IMR-90 (cell line): ENCODE measurements around the gene CELSR1. TPM values are rescaled to one million over a fixed set of nuclear protein-coding genes. Genes with fewer than 3 reads are reported as not detected.

Experiments used
- ATAC-seq: fragments of 200-7000 bp; cut with Tn5 transposase; 2 replicates; pipeline ENCODE4 v1.9.1; 2020; ENCODE audit warnings: low read depth, mild to moderate bottlenecking, moderate library complexity
- BruUV-seq: library from RNA; stranded (reverse); fragments of 400-500 nt; replicated peaks from 2 replicates; lab custom pipeline; 2021; lab: Mats Ljungman, UMichigan
- CTCF ChIA-PET: fragments of 300-600 bp; formaldehyde crosslinking; extraction: SDS; loops from one replicate; lab custom pipeline; 2021; ENCODE audit warnings: antibody characterized with exemption; lab: Yijun Ruan, JAX
- POLR2A ChIA-PET: fragments of 300-600 bp; sonication (Branson Sonifier 250); formaldehyde crosslinking; loops from one replicate; lab custom pipeline; 2022; ENCODE audit warnings: antibody characterized with exemption; ENCODE audit not compliant: unreplicated experiment; lab: Charles Lee
- DNase-seq: peaks from one replicate; pipeline ENCODE4 v3.0.0; 2013
- H2AFZ ChIP-seq: replicated peaks from 2 replicates; pipeline ENCODE3; 2013; ENCODE audit warnings: low read length, mild to moderate bottlenecking; ENCODE audit not compliant: poor library complexity
- H2AK5ac ChIP-seq: 2 replicates; pipeline ENCODE4 v1.6.1; 2013; ENCODE audit warnings: low read depth, low read length, inconsistent platforms
- H2AK9ac ChIP-seq: replicated peaks from 2 replicates; pipeline ENCODE3; 2013; ENCODE audit warnings: mild to moderate bottlenecking, low read depth, low read length, moderate library complexity; ENCODE audit not compliant: poor library complexity
- H2BK120ac ChIP-seq: 2 replicates; pipeline ENCODE4 v1.6.1; 2013; ENCODE audit warnings: low read depth, low read length, inconsistent platforms
- H2BK15ac ChIP-seq: 3 replicates; pipeline ENCODE4 v1.6.1; 2013; ENCODE audit warnings: low read depth, low read length, inconsistent platforms
- H2BK20ac ChIP-seq: 2 replicates; pipeline ENCODE4 v1.6.1; 2013; ENCODE audit warnings: low read depth, mild to moderate bottlenecking, inconsistent platforms, low read length, moderate library complexity
- H2BK5ac ChIP-seq: 2 replicates; pipeline ENCODE4 v1.6.1; 2013; ENCODE audit warnings: mild to moderate bottlenecking, low read depth, low read length, inconsistent platforms; ENCODE audit not compliant: poor library complexity, severe bottlenecking
- H3K14ac ChIP-seq: replicated peaks from 2 replicates; pipeline ENCODE4 v1.6.1; 2013; ENCODE audit warnings: low read depth, low read length, inconsistent platforms
- H3K18ac ChIP-seq: 2 replicates; pipeline ENCODE4 v1.6.1; 2013; ENCODE audit warnings: low read depth, low read length, control low read depth
- H3K23ac ChIP-seq: 2 replicates; pipeline ENCODE4 v1.6.1; 2013; ENCODE audit warnings: low read depth, low read length, inconsistent platforms
- H3K27ac ChIP-seq: 2 replicates; pipeline ENCODE4 v1.5.1; 2013; ENCODE audit warnings: mild to moderate bottlenecking, control low read depth, low read length; ENCODE audit not compliant: insufficient read depth
- H3K27me3 ChIP-seq: 2 replicates; pipeline ENCODE4 v1.6.1; 2013; ENCODE audit warnings: low read length; ENCODE audit not compliant: control insufficient read depth, insufficient read depth
- H3K36me3 ChIP-seq: 2 replicates; pipeline ENCODE4 v1.6.1; 2013; ENCODE audit warnings: low read length, mixed read lengths; ENCODE audit not compliant: control insufficient read depth, insufficient read depth
- H3K4ac ChIP-seq: 2 replicates; pipeline ENCODE4 v1.6.1; 2013; ENCODE audit warnings: low read depth, low read length, inconsistent platforms
- H3K4me1 ChIP-seq: 2 replicates; pipeline ENCODE4 v1.6.1; 2013; ENCODE audit warnings: low read length, mixed read lengths; ENCODE audit not compliant: control insufficient read depth, insufficient read depth
- H3K4me2 ChIP-seq: 2 replicates; pipeline ENCODE4 v1.6.1; 2013; ENCODE audit warnings: low read depth, mild to moderate bottlenecking, control low read depth, low read length, moderate library complexity
- H3K4me3 ChIP-seq: 2 replicates; pipeline ENCODE4 v1.5.1; 2013; ENCODE audit warnings: low read depth, mild to moderate bottlenecking, control low read depth, low read length, moderate library complexity; ENCODE audit not compliant: insufficient read depth
- H3K56ac ChIP-seq: 2 replicates; pipeline ENCODE4 v1.6.1; 2013; ENCODE audit warnings: low read length, inconsistent platforms; ENCODE audit not compliant: insufficient read depth; ENCODE audit errors: extremely low read depth
- H3K79me1 ChIP-seq, 2 experiments: 2 replicates each; pipeline ENCODE4 v1.6.1; 2013; ENCODE audit warnings: low read length in 2 of 2, inconsistent platforms in 1 of 2, low read depth in 1 of 2
- H3K9ac ChIP-seq: 2 replicates; pipeline ENCODE4 v1.6.1; 2013; ENCODE audit warnings: low read depth, low read length, control low read depth
- H3K9me1 ChIP-seq: 2 replicates; pipeline ENCODE4 v1.6.1; 2013; ENCODE audit warnings: low read length, inconsistent platforms; ENCODE audit not compliant: insufficient read depth
- H3K9me3 ChIP-seq: 2 replicates; pipeline ENCODE4 v1.6.1; 2013; ENCODE audit warnings: low read length; ENCODE audit not compliant: control insufficient read depth, insufficient read depth
- H4K20me1 ChIP-seq: 2 replicates; pipeline ENCODE4 v1.6.1; 2013; ENCODE audit warnings: low read length, inconsistent platforms; ENCODE audit not compliant: insufficient read depth
- H4K5ac ChIP-seq: 2 replicates; pipeline ENCODE4 v1.6.1; 2013; ENCODE audit warnings: mild to moderate bottlenecking, low read depth, low read length, control low read depth
- H4K8ac ChIP-seq, 2 experiments: 2 replicates each; pipeline ENCODE4 v1.6.1; 2013; ENCODE audit warnings: low read depth in 2 of 2, low read length in 2 of 2, control low read depth in 1 of 2, inconsistent platforms in 1 of 2
- H4K91ac ChIP-seq: 2 replicates; pipeline ENCODE4 v1.6.1; 2013; ENCODE audit warnings: low read depth, low read length, inconsistent platforms; ENCODE audit not compliant: insufficient read depth
- CEBPB ChIP-seq: IDR thresholded peaks from 2 replicates; pipeline ENCODE4 v1.6.1; 2012; ENCODE audit warnings: low read depth, low read length, improper control_type of control experiment
- CHD1 ChIP-seq: IDR thresholded peaks from 2 replicates; pipeline ENCODE4 v1.6.1; 2012; ENCODE audit warnings: low read depth, low read length, improper control_type of control experiment
- FOS ChIP-seq: fragments of 150-350 bp; IDR thresholded peaks from 2 replicates; pipeline ENCODE4 v1.6.1; 2016; ENCODE audit warnings: low read depth, low read length
- POLR2A ChIP-seq: IDR thresholded peaks from 2 replicates; pipeline ENCODE4 v1.6.1; 2012; ENCODE audit warnings: mild to moderate bottlenecking, low read depth, low read length
- RAD21 ChIP-seq: IDR thresholded peaks from 2 replicates; pipeline ENCODE4 v1.6.1; 2012; ENCODE audit warnings: low read length, improper control_type of control experiment
- RFX5 ChIP-seq: IDR thresholded peaks from 2 replicates; pipeline ENCODE4 v1.8.0; 2012; ENCODE audit warnings: low read depth, mild to moderate bottlenecking, low read length, moderate library complexity
- USF2 ChIP-seq: fragments of 150-350 bp; IDR thresholded peaks from 2 replicates; pipeline ENCODE4 v1.6.1; 2017; ENCODE audit warnings: mild to moderate bottlenecking, antibody characterized with exemption, low read length, low read depth
- WGBS, 2 experiments: methylation state at CpG; one replicate each; pipeline versions ENCODE4 v1.1.5 to v1.1.7; 2013; ENCODE audit warnings: missing lambda C conversion rate in 2 of 2; ENCODE audit not compliant: insufficient read length in 1 of 2; ENCODE audit errors: extremely low coverage in 2 of 2; 5-methylcytosine and 5-hydroxymethylcytosine counted together
- dilution Hi-C: fragments of 300-500 bp; cut with HindIII; formaldehyde crosslinking; loops from one replicate; pipeline ENCODE4 v1.14.3; 2018; ENCODE audit warnings: low sequenced_read_pairs; ENCODE audit not compliant: unreplicated experiment
- in situ Hi-C: fragments of 300-500 bp; cut with MboI; formaldehyde crosslinking; loops from 3 replicates; pipeline ENCODE4 v1.14.3; 2019; ENCODE audit warnings: low sequenced_read_pairs, inconsistent platforms, mixed read lengths
- intact Hi-C: fragments of 100-400 bp; cut with micrococcal nuclease; formaldehyde crosslinking; loops from 2 replicates; pipeline ENCODE4 v1.10.0; 2022
- polyA plus RNA-seq, 3 experiments: library from polyadenylated mRNA; depleted of rRNA; stranded (reverse); fragments of >200 nt; gene quantifications; 2 replicates each; pipeline ENCODE4 v1.2.3, GENCODE V29; 2012; ENCODE audit warnings: low replicate concordance in 1 of 3
- total RNA-seq: library from RNA; depleted of rRNA; stranded (reverse); fragments of >200 nt; gene quantifications from 2 replicates; pipeline ENCODE4 v1.2.3, GENCODE V29; 2012

CELSR1 gene
- total and polyA plus RNA-seq, 2 of the 4 experiments (the other 2 are of a cell fraction): 0.36 to 0.82 TPM

DNA sequence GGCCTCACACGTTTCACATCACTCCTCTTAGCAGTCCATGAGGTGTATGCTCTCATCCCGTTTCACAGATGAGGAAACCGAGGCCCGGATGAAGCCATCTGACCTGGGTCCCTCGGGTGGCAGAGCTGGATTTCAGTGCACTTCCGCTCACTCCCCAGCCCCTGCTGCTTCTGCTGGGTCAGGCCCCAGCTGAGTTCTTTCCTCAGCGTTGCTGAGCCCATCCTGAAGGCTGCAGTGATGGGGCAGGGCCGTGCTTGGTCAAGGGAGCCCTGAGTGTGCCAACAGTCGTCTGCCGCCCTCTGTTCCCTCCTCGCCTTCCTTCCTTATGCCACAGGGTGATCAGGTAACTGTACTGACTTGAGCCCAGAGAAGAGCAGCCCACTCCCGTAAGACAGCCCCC lies 189.8 kb downstream of the CELSR1 start:
- TF ChIP-seq RFX5 (no peak), RAD21 (no peak), USF2 (no peak), CEBPB (no peak), POLR2A (no peak), FOS (no peak), CHD1 (no peak)
- Histone ChIP-seq H2AK9ac (no peak overlapping the region), H3K18ac (no peak overlapping the region), H4K8ac (no peak overlapping the region), H3K14ac (no peak overlapping the region), H3K4me1 (no peaks in the 10 kb centered on the region), H2BK15ac (no peak overlapping the region), H2BK120ac (no peak overlapping the region), H4K5ac (no peak overlapping the region), H2AFZ (no peak overlapping the region), H2BK5ac (no peak overlapping the region), H3K4me2 (no peak overlapping the region), H3K27ac (no peak overlapping the region), H4K20me1 (peaks cover 9% of the 10 kb centered on the region), H3K79me1 (peaks cover 12 to 28% of the 10 kb centered on the region in 2 experiments), H3K9ac (no peak overlapping the region), H3K9me3 (no peaks in the 10 kb centered on the region), H3K36me3 (peaks cover 82% of the 10 kb centered on the region), H3K9me1 (no peaks in the 10 kb centered on the region), H2BK20ac (no peak overlapping the region), H3K23ac (no peak overlapping the region), H3K4ac (no peak overlapping the region), H2AK5ac (no peak overlapping the region), H3K4me3 (no peak overlapping the region), H3K56ac (no peak overlapping the region), H4K91ac (no peak overlapping the region), H3K27me3 (no peaks in the 10 kb centered on the region)
- dilution Hi-C loops: no loop called here
- ATAC-seq: no peak
- CTCF ChIA-PET: no interaction called here
- intact Hi-C loops: no loop called here
- POLR2A ChIA-PET: no interaction called here
- BruUV-seq: no TSS peak
- in situ Hi-C loops: loop anchor here (5.0 kb wide), 1 partner anchor 50 kb away; no protein-coding TSS in a partner anchor
- no peak for DNase-seq
- 100% methylated on average over 1 of the region's 12 CpGs; no CpG with 5 or more reads in 1 of the 2 experiments for WGBS, 2 experiments
